H7 (cell line): ENCODE measurements around the gene CSNK2A3. TPM values are rescaled to one million over a fixed set of nuclear protein-coding genes. Genes with fewer than 3 reads are reported as not detected.
A peak's percentile ranks its signal among the peaks of the same experiment; 100 is the strongest.

Experiments
- DNase-seq: peaks from one replicate; pipeline ENCODE4 v3.0.0; 2012
- H3K27me3 ChIP-seq: 2 replicates; pipeline ENCODE4 v1.6.0; 2011; ENCODE audit warnings: mild to moderate bottlenecking, low read length; ENCODE audit not compliant: control insufficient read depth, insufficient read depth
- H3K36me3 ChIP-seq: replicated peaks from 2 replicates; pipeline ENCODE4 v1.5.1; 2011; ENCODE audit warnings: low read length; ENCODE audit not compliant: control insufficient read depth, insufficient read depth
- H3K4me3 ChIP-seq: 2 replicates; pipeline ENCODE4 v1.5.1; 2011; ENCODE audit warnings: low read depth, mild to moderate bottlenecking, control low read depth, low read length, moderate library complexity; ENCODE audit not compliant: insufficient read depth
- total RNA-seq: library from RNA; depleted of rRNA; stranded (reverse); fragments of >200 nt; shearing (Covaris generic); gene quantifications from 2 replicates; pipeline ENCODE4 v1.2.3, GENCODE V29; 2014

CSNK2A3 gene
- total RNA-seq, 1 experiment from 2014 or later = 2.5 TPM

DNA sequence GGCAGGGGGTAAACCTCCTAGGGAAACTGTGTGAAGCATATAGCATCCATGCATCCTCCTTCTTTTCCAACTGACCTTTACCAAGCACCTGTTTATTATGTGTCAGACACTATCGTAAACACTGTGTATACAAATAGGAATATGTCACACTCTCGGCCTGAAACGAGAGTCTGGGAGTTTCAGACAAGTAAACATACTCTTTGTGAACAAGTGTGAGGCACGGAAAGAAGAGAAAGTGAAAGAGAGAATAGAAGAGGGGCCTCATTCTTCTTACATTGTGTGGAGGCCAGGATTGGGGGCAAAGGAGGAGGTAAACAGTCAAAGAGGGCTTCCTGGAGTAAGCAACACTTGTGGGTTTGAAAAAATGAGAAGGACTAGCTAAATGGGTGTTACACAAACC is 16.4 kb downstream of the CSNK2A3 start:
- Histone ChIP-seq H3K27me3 (no peaks in the 10 kb centered on the region; the same call in 1 of the 2 replicates), H3K4me3 (no peak overlapping the region), H3K36me3 (no peaks in the 10 kb centered on the region)
- no peak for DNase-seq

DNA sequence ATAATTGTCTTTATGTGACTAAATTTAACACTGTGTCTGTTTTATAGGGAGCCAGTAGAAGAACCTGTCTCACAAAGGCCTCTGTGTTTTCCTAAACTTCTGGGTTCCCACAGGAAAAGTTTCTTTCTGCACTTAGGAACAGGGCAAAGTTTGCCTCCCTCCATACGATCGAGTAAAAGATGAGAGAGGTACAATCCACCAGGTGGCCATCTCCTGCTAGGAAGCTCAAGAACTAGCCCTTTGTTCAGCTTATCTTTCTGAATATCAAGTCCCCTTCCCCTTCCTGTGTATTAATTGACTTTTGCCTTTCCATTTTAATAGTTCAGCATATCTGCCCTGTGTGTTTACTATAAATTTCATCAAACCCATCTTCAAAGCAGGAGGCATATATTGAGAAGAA is 18.0 kb downstream of the CSNK2A3 start:
- DNase-seq = peak; percentile 37
- H3K4me3 ChIP-seq = no peak overlapping the region
- no peaks in the 10 kb centered on the region; the same call in 1 of the 2 replicates for H3K27me3 ChIP-seq
- H3K36me3 ChIP-seq = no peaks in the 10 kb centered on the region

DNA sequence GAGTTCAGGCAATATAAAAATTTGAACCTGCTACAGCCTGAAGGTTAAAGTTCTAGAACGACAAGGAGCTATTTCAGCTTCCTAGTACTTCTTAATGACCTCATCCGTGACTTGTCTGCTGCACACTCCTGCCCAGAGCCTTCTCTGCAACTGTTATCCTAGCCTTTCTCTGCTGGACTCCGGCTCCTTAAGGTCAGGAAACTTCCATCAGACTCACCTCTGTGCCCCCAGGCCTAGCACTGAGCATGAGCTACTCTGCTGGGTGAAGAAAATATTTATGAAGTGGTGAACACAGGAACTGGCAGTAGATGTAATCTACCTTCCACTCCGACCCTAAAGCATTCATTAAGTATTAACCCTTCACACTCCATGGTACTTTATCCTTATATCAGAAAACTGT is 18.4 kb downstream of the CSNK2A3 start:
- Histone ChIP-seq H3K27me3 (no peaks in the 10 kb centered on the region; the same call in 1 of the 2 replicates), H3K4me3 (no peak overlapping the region), H3K36me3 (no peaks in the 10 kb centered on the region)
- DNase-seq = no peak

DNA sequence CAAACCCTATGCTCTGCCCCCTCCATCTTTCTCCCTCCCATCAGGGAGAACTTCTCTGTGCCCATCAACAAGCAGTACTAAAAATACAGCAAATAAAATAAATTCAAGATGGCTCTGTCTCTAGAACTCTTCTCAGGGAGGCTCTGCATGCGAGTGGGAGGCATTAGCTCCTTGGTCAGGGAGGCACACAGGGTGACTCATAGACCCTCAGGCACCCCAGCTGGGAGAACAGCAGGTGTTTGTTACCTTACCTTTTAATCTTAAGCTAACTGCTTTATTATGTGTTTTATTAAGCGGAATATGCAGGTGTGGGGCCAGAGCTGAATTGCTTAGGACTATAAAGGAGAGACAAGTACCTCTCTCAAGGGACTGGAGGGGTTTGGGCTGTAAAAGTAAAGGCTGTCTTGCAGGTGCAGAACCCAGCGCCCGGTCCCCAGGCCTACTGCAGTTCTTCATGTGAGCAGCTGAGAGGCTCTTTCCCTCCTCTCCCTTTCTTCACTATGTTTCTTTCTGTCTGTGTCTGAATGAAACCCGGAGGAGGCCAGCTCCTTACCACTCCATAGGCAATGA is 20.8 kb downstream of the CSNK2A3 start:
- H3K4me3 ChIP-seq = no peak overlapping the region
- no peak for DNase-seq
- no peaks in the 10 kb centered on the region for H3K27me3 ChIP-seq
- H3K36me3 ChIP-seq = no peaks in the 10 kb centered on the region

DNA sequence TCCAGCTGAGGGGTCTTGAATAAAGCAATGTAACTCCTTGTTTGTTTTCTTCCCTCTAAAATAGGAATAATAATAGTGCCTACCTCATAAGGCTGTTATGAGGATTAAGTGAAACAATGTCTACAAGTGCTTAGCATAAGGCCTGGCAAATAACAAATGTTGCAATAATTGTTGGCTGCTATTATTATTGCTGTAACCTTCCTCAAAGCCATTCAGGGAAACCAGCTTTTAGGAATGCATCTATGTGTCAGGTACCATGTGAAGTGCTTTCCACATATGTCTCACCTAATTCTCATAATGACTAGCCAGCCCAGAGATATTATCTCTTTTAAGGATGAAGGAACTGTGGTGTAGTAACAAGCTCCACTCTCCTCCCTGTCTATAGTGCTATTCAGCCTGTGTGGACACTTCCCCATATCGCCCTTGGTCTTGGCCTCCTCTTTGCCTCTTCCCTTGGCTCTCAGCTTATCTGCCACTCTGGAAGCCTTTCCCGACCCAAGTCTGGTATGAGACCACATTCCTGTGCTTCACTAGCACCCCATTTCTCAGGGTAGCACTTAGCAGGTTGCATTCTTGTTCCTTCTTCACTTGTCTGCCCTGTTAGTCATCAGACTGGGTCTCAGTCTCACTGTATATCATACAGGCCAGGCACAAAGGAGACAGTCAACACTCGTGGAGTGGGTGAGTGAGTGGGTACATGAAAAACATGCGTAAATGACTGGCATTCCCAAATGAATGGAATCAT is 23.8 kb downstream of the CSNK2A3 start:
- Histone ChIP-seq H3K27me3 (no peaks in the 10 kb centered on the region), H3K4me3 (no peak overlapping the region), H3K36me3 (no peaks in the 10 kb centered on the region)
- DNase-seq = no peak

DNA sequence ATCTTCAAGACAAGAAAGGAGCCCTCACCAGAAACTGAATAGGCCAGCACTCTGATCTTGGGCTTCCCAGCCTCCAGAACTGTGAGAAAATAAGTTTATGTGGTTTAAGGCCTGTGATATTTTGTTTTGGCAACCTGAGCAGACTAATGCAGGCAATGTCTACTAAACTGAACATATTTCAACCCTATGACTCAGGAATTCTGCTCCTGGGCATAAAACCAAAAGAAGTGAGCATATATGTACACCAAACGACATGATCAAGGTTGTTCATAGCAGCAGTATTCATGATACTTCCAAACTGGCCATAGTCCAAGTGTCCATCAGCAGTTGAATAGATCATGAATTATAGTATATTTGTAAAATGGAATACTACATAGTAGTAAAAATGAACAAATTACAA is 29.0 kb downstream of the CSNK2A3 start:
- DNase-seq = no peak
- Histone ChIP-seq H3K27me3 (no peaks in the 10 kb centered on the region), H3K36me3 (no peaks in the 10 kb centered on the region), H3K4me3 (no peak overlapping the region)

DNA sequence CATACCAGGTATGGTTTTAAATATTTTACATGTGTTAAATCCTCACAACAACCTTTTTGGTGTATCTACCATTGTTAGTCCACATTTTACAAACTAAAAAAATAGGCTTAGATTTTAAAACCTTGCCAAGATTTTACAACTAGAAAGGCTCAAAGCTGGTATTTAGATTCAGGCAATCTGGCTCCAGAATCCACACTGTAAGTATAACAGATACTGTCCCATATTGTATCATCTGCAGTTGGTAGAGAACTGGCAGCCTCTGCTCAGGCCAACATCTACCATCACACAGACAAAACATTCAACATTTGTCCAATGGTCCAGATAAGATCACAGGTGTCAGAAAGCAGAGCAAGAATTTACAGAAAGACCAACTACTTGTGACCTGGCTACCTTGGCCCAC is 30.9 kb downstream of the CSNK2A3 start:
- no peak for DNase-seq
- Histone ChIP-seq H3K36me3 (no peaks in the 10 kb centered on the region), H3K27me3 (no peaks in the 10 kb centered on the region), H3K4me3 (no peak overlapping the region)

DNA sequence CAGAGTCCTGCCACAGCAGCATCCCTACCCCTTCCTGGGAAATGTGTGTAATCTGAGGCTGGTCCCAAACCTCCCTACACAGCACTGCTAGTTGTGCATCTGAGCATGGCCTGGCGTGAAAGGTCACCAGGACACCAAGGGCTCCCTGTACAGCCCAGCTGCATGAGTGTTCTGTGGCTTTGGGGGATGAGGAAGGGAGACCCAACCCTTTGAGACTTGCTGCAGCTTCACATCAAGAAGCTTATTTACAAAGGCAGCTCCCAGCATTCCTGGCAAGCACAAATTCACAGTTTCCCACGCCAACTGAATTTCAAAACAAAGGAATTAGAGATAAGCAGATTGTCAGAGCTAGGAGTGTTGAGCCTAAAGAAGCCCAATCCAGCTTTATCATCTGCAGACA is 32.2 kb downstream of the CSNK2A3 start:
- Histone ChIP-seq H3K4me3 (no peak overlapping the region), H3K27me3 (no peaks in the 10 kb centered on the region), H3K36me3 (no peaks in the 10 kb centered on the region)
- no peak for DNase-seq

DNA sequence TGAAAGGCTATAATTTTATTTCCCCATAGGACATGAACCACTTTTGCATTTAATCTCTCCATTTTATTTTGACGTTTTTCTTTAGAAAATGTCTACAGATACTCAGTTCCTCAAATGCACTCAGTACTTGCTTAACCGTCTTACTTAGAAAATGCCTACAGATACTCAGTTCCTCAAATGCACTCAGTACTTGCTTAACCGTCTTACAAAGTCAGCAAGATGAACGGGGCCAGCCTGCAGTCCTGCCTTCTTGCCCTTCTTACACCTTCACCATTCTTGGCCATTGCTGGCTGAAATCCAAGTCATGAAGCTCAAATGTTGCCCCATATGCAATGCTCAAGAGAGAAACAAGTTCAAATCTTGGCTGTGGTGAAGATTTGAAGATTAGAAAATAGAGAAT is 34.1 kb downstream of the CSNK2A3 start:
- no peaks in the 10 kb centered on the region for H3K27me3 ChIP-seq
- no peaks in the 10 kb centered on the region for H3K36me3 ChIP-seq
- no peak for DNase-seq
- no peak overlapping the region for H3K4me3 ChIP-seq

DNA sequence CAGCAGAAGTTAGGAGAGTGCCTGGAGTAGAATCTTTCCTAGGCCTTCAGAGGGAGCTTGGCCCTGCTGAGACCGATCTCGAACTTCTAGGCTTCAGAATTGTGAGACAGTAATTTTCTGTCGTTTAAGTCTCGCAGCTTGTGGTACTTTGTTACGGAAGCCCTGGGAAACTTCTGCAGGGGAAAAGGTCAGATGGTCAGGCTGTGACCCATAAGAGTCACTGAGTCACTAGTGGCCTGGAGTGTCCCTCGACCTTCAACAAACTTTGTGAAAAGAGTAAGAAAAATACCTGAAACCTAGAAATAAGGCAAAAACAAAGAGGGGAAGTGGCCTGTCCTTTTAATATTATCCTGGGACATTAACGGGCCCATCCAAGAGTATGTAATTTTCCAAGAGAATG is 34.6 kb downstream of the CSNK2A3 start:
- H3K36me3 ChIP-seq = no peaks in the 10 kb centered on the region
- no peaks in the 10 kb centered on the region for H3K27me3 ChIP-seq
- DNase-seq = no peak
- H3K4me3 ChIP-seq = no peak overlapping the region

DNA sequence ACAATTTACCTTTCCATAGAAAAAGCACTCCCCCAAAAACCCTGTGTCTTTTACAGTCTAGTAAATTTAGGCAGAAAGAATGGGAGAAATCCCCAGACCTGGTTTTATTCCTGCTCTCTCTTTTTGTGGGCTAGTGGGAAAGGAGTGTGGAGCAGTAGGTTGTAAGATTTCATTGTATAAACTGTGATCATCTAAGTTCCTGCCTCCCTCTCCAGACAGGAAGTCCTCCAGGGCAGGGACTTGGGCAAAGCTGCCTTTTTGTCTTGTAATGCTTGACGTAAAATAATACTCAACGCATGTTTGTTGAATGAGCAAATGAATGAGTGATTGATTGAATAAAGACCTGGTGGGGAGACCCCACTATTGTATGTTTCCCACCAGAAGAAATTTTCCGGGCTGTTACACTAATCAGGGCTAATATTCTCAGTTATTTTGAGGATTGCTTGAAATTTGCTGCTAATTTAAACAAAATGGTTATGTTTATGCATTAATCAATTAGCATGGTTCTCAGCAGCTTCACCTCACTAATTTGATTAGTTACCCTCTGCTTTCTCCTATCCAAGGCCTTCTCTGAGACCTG is 36.3 kb downstream of the CSNK2A3 start:
- no peak for DNase-seq
- Histone ChIP-seq H3K36me3 (no peaks in the 10 kb centered on the region), H3K4me3 (no peak overlapping the region), H3K27me3 (no peaks in the 10 kb centered on the region)

DNA sequence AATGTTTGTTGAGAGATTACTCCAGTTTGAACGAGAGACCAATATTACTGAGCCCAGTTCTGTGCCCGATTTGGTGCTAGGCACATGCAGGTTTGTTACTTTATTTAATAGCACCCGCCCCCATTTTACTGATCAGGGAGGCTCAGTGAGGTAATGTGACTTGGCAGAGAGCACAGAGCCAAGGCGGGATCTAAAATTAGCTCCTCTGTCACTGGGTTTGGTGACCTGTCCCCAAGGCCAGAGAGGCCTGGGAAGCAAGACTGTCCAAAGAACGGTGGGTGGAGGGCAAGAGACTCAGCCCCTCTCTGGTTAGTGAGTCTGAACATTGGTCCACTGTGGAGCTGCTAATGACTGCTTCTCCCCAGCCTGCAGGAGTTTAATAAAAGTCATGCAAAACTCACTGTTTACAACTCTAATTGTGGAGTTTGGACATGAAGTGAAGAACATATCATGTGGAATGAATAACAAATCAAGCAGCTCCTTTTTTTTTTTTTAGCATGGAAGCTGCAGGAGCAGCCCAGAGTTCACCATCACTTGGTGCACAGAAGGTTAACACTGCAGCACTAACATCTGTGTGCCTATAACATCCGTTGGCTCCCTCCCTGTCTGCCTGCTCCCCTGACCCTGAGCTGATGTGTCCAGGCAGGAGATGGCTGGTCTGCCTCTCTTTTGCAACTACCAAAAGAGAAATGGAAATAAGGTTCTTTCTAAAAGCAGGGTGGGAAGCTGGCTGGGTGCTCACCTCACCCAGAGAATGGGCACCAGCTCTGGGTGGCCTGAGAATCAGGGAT is 39.0 kb downstream of the CSNK2A3 start:
- no peaks in the 10 kb centered on the region for H3K36me3 ChIP-seq
- no peak overlapping the region for H3K4me3 ChIP-seq
- DNase-seq = no peak
- no peaks in the 10 kb centered on the region for H3K27me3 ChIP-seq

DNA sequence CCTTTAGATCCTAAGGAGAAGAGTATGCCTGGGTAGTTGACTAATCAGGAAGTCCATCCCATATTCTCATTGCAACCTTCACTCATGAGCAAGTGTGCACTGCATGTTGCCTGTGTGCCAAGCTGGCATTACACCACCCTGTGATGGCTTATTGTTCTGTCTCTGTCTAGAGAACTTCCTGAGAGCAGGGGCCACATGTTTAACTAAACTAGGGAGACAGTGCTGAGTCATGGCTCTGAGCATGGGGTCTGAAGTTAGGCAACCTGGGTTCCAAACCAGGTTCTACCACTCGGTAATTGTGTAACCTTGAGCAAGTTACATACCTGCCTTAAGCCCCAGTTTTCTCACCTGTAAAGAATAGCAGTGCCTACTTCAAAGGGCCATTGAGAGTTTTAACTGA is 39.6 kb downstream of the CSNK2A3 start:
- H3K4me3 ChIP-seq = no peak overlapping the region
- H3K27me3 ChIP-seq = no peaks in the 10 kb centered on the region
- no peak for DNase-seq
- no peaks in the 10 kb centered on the region for H3K36me3 ChIP-seq

DNA sequence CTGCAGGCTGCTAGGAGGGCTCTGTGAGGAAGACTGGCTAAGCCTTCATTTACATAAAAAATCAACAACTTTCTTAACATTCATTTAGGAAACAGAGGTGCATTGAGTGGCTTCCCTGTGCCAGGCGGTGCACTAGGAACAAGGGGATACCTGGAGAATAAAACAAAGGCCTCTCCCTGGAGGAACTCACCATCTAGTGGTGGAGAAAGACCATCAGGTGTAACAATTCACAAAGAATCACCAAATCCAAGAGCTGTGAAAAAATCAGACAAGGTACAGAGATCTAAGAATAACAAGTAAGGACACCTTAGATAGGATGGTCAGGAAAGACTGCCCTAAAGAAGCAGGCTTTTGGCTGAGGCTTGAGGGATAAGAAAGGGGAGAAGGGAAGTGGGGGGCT is 40.3 kb downstream of the CSNK2A3 start:
- no peaks in the 10 kb centered on the region for H3K27me3 ChIP-seq

DNA sequence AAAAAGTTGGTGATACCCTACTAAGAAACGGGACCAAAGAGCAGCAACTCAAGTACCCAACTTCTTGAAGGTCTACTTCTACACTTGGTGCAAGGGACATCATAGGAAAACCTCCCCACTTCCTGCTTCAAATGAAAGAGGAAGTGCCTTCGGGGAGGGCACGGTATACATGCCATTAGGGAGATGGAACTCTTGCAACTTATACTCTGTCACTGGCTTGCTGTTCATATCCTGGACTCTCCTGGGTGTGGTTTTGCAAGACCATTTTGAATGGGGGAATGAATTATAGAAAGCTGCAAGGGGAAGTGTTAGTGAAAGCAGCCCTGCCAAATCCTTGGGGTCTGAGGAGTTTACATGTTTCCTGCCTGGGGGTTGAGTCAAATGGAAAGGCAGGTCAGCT is 41.9 kb downstream of the CSNK2A3 start:
- no peak overlapping the region for H3K4me3 ChIP-seq
- no peaks in the 10 kb centered on the region for H3K36me3 ChIP-seq
- DNase-seq = no peak
- no peaks in the 10 kb centered on the region for H3K27me3 ChIP-seq

More for the DNA sequence above, 40.3 kb downstream of the CSNK2A3 start:
- H3K36me3 ChIP-seq = no peaks in the 10 kb centered on the region
- DNase-seq = no peak
- H3K4me3 ChIP-seq = no peak overlapping the region
